ENCODE data around the gene ZGLP1. TPM values are rescaled to one million over a fixed set of nuclear protein-coding genes. Genes with fewer than 3 reads are reported as not detected.
A peak's percentile ranks its signal among the peaks of the same experiment; 100 is the strongest.

The ZGLP1 gene
- total and polyA plus RNA-seq, 2 of the 13 experiments (the other 11 are each of a cell fraction or from before 2014, with no cell fraction given) = 2.4 to 3.0 TPM

- TF ChIP-seq MNT (IDR thresholded peaks at IDR 0.05) (no peak), ZNF563 (CRISPR knock-in tag; IDR thresholded peaks at IDR 0.05) (no peak), ZFP90 (CRISPR knock-in tag; IDR thresholded peaks at IDR 0.05; ENCODE audit: borderline replicate concordance) (no peak), SAFB2 (CRISPR knock-in tag; IDR thresholded peaks at IDR 0.05; ENCODE audit: borderline replicate concordance, low read depth) (0 out of 2 replicates have a peak, but pooled peaks have one; percentile 20), ISL2 (CRISPR knock-in tag; IDR thresholded peaks at IDR 0.05) (no peak), ZBTB42 (CRISPR knock-in tag; IDR thresholded peaks at IDR 0.05) (no peak), NFE2L2 (IDR thresholded peaks at IDR 0.05; ENCODE audit: low read length) (no peak), THAP7 (CRISPR knock-in tag; IDR thresholded peaks at IDR 0.05) (no peak), CHD2 (IDR thresholded peaks at IDR 0.05; ENCODE audit: low read depth, low read length) (no peak), XBP1 (CRISPR knock-in tag; IDR thresholded peaks at IDR 0.05) (no peak), PREB (CRISPR knock-in tag; IDR thresholded peaks at IDR 0.05) (no peak), POLR2G (IDR thresholded peaks at IDR 0.05; ENCODE audit: low read depth, low read length) (no peak), HDAC6 (IDR thresholded peaks at IDR 0.05; ENCODE audit: low read depth, low read length) (no peak)
- TF ChIP-seq, protein P1, sequence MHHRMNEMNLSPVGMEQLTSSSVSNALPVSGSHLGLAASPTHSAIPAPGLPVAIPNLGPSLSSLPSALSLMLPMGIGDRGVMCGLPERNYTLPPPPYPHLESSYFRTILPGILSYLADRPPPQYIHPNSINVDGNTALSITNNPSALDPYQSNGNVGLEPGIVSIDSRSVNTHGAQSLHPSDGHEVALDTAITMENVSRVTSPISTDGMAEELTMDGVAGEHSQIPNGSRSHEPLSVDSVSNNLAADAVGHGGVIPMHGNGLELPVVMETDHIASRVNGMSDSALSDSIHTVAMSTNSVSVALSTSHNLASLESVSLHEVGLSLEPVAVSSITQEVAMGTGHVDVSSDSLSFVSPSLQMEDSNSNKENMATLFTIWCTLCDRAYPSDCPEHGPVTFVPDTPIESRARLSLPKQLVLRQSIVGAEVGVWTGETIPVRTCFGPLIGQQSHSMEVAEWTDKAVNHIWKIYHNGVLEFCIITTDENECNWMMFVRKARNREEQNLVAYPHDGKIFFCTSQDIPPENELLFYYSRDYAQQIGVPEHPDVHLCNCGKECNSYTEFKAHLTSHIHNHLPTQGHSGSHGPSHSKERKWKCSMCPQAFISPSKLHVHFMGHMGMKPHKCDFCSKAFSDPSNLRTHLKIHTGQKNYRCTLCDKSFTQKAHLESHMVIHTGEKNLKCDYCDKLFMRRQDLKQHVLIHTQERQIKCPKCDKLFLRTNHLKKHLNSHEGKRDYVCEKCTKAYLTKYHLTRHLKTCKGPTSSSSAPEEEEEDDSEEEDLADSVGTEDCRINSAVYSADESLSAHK (CRISPR knock-in tag; IDR thresholded peaks at IDR 0.05; ENCODE audit: borderline replicate concordance) = no peak
- TF ChIP-seq, protein P2, sequence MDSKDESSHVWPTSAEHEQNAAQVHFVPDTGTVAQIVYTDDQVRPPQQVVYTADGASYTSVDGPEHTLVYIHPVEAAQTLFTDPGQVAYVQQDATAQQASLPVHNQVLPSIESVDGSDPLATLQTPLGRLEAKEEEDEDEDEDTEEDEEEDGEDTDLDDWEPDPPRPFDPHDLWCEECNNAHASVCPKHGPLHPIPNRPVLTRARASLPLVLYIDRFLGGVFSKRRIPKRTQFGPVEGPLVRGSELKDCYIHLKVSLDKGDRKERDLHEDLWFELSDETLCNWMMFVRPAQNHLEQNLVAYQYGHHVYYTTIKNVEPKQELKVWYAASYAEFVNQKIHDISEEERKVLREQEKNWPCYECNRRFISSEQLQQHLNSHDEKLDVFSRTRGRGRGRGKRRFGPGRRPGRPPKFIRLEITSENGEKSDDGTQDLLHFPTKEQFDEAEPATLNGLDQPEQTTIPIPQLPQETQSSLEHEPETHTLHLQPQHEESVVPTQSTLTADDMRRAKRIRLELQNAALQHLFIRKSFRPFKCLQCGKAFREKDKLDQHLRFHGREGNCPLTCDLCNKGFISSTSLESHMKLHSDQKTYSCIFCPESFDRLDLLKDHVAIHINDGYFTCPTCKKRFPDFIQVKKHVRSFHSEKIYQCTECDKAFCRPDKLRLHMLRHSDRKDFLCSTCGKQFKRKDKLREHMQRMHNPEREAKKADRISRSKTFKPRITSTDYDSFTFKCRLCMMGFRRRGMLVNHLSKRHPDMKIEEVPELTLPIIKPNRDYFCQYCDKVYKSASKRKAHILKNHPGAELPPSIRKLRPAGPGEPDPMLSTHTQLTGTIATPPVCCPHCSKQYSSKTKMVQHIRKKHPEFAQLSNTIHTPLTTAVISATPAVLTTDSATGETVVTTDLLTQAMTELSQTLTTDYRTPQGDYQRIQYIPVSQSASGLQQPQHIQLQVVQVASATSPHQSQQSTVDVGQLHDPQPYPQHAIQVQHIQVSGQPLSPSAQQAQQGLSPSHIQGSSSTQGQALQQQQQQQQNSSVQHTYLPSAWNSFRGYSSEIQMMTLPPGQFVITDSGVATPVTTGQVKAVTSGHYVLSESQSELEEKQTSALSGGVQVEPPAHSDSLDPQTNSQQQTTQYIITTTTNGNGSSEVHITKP (CRISPR knock-in tag; IDR thresholded peaks at IDR 0.05; ENCODE audit: low read depth) = 0 out of 2 replicates have a peak, but pooled peaks have one; percentile 17
- TF ChIP-seq, protein P3, sequence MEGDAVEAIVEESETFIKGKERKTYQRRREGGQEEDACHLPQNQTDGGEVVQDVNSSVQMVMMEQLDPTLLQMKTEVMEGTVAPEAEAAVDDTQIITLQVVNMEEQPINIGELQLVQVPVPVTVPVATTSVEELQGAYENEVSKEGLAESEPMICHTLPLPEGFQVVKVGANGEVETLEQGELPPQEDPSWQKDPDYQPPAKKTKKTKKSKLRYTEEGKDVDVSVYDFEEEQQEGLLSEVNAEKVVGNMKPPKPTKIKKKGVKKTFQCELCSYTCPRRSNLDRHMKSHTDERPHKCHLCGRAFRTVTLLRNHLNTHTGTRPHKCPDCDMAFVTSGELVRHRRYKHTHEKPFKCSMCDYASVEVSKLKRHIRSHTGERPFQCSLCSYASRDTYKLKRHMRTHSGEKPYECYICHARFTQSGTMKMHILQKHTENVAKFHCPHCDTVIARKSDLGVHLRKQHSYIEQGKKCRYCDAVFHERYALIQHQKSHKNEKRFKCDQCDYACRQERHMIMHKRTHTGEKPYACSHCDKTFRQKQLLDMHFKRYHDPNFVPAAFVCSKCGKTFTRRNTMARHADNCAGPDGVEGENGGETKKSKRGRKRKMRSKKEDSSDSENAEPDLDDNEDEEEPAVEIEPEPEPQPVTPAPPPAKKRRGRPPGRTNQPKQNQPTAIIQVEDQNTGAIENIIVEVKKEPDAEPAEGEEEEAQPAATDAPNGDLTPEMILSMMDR (CRISPR knock-in tag; IDR thresholded peaks at IDR 0.05) = peak; percentile 34; the same call in 1 of the 2 replicates
Measured at GRCh38 chr19:10299545-10300458, 9.8 kb downstream of the ZGLP1 start (continued).

Measured in HepG2 (cell line).